SK-N-SH (cell line): ENCODE results near the gene AAMDC.

Experiments
- CTCF ChIP-seq: fragments of 200-600 bp; sonication (generic); IDR thresholded peaks from 2 replicates; pipeline ENCODE4 v1.6.1; 2017; ENCODE audit warnings: antibody characterized with exemption, mild to moderate bottlenecking, moderate library complexity
- EP300 ChIP-seq, 2 experiments: IDR thresholded peaks; 2 replicates each; pipeline versions ENCODE4 v1.4.0 to v1.6.1; 2012; ENCODE audit warnings: borderline replicate concordance in 1 of 2, low read depth in 1 of 2, low read length in 1 of 2
- EZH2phosphoT487 ChIP-seq: fragments of 200-600 bp; sonication (generic); IDR thresholded peaks from 2 replicates; pipeline ENCODE4 v1.6.1; 2017; ENCODE audit warnings: low read depth, mixed run types, mild to moderate bottlenecking, antibody characterized with exemption, moderate library complexity, borderline replicate concordance
- JUND ChIP-seq: IDR thresholded peaks from 2 replicates; pipeline ENCODE4 v1.4.0; 2012
- MAX ChIP-seq: IDR thresholded peaks from 2 replicates; pipeline ENCODE4 v1.4.0; 2012; ENCODE audit warnings: low read depth
- POLR2AphosphoS5 ChIP-seq: IDR thresholded peaks from 2 replicates; pipeline ENCODE4 v1.6.1; 2012; ENCODE audit warnings: low read depth, low read length
- REST ChIP-seq: IDR thresholded peaks from 2 replicates; pipeline ENCODE4 v1.6.1; 2012; ENCODE audit warnings: mild to moderate bottlenecking, low read depth, low read length, moderate library complexity
- SMC3 ChIP-seq: IDR thresholded peaks from 2 replicates; pipeline ENCODE4 v1.6.1; 2012; ENCODE audit warnings: low read depth, low read length, improper control_type of control experiment
- TAF1 ChIP-seq: IDR thresholded peaks from 2 replicates; pipeline ENCODE4 v1.6.1; 2012; ENCODE audit warnings: low read depth, mild to moderate bottlenecking, low read length, moderate library complexity, borderline replicate concordance
- TEAD4 ChIP-seq: IDR thresholded peaks from 2 replicates; pipeline ENCODE4 v1.4.0; 2012; ENCODE audit warnings: mild to moderate bottlenecking, borderline replicate concordance; ENCODE audit not compliant: insufficient read depth
- USF1 ChIP-seq: IDR thresholded peaks from 2 replicates; pipeline ENCODE4 v1.4.0; 2012; ENCODE audit warnings: low read depth, borderline replicate concordance
- USF2 ChIP-seq: fragments of 150-350 bp; IDR thresholded peaks from 2 replicates; pipeline ENCODE4 v1.6.1; 2017; ENCODE audit warnings: antibody characterized with exemption, low read length, low read depth, borderline replicate concordance
- YY1 ChIP-seq: IDR thresholded peaks from 2 replicates; pipeline ENCODE4 v1.4.0; 2012; ENCODE audit warnings: low read depth, mild to moderate bottlenecking

- TF ChIP-seq CTCF (no peak), POLR2AphosphoS5 (no peak), REST (no peak), EP300 (IDR thresholded peaks at IDR 0.05; ENCODE audit: borderline replicate concordance in 1 of 2, low read depth in 1 of 2, low read length in 1 of 2) (no peak), MAX (no peak), USF1 (no peak), SMC3 (no peak), TEAD4 (no peak), YY1 (no peak), EZH2phosphoT487 (no peak), TAF1 (no peak), USF2 (no peak), JUND (no peak)
Measured at GRCh38 chr11:77886401-77886800, 65.5 kb downstream of the AAMDC start.
